NCI-H1930 (cell line): Measurements from ENCODE around the gene ALCAM.
"Not testable (repeated sequence)": the region's sequence is repeated elsewhere in the genome, so short reads cannot be mapped to it uniquely, and the experiment has no call there.

Experiments used
- DNase-seq, 2 experiments: peaks; one replicate each; lab custom pipeline; 2025; lab: John Stamatoyannopoulos, UW

ALCAM gene

DNA sequence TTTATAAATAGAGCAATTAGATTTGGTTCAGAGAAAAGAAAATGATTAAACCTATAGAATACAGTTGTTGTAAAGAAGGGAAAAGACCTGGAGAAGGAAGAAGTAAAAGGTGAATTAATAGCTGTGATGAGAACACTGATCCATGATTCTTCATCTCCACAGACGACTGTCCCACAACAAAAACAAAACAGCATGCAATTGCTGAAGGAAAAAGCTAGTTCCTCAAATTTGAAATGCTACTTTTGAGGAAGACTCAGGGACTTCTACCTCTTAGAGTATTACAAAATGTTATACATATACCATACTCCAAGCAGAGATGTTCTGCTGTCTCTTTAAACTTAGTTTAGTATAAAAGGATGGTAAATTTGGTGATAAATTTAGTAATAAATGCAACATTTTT is 21.5 kb downstream of the ALCAM start:
- no peak for DNase-seq

DNA sequence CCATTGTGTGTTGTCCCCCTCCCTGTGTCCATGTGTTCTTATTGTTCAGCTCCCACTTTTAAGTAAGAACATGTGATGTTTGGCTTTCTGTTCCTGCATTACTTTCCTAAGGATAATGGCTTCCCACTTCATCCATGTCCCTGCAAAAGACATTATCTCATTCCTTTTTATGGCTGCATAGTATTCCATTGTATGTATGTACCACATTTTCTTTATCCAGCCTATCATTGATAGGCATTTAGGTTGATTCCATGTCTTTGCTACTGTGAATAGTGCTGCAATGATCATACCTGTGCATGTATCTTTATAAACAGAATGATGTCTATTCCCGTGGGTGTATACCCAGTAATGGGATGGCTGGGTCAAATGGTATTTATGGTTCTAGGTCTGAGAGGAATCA is 23.1 kb downstream of the ALCAM start:
- not testable (repeated sequence) for DNase-seq

GRCh38 chr3:105392598-105392997 is 25.9 kb downstream of the ALCAM start:
- DNase-seq = not testable (repeated sequence)

- no peak for DNase-seq
Measured at GRCh38 chr3:105394177-105394576, 27.5 kb downstream of the ALCAM start.

DNA sequence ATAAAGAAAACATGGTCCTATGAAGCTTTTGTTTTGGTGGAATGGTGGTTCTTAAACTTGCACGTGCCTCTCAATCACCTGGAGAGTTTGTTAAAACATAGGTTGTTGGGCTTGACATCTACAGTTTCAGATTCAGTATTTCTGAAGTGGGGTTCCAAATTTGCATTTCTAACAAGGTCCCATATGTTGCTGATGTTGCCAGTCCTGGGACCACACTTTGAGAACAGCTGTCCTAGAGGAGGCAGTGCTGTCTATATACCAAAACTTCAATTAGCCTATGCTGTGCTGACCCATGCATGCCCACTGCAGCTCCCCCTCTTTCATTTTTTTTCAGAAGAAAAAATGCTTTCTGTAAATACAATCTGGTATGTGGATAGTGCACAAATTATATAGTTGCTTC is 31.3 kb downstream of the ALCAM start:
- DNase-seq = no peak

DNA sequence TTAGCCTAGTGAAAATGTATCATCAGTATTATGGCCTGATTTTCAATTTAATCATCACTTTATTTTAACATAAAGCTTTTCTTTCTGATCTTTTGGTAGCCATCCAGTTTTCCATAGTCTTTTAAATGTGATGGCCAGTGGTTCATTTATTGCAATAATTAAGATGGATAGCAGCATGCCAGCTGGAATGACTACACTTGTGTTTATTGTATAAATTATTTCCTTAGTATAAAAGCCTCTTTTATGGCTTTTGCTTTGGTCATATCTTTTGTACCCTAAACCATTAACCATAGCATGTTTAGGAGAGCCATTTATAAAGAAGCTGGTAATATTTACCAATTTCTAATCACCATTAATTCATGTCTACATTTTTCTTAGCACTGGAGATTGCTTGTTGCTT is 31.7 kb downstream of the ALCAM start:
- DNase-seq = peak; percentile 78 to 79

DNA sequence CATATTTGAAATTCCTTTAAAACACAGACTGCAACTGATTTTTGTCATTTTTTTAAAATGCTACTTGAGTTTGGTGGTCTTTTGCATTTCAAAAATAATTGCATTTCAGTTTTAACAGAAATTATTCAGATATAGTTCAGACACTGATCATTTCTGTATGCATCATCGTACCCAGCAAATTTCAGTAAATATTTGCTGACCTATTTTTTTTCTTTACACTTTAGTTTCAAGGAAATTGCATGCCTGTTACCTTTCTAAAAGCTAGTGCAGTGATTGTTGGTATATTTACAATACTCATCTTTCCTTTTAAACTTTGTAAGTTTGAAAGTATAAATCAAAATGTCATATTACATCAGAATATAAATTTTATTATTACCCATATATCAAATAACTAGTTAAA is 32.4 kb downstream of the ALCAM start:
- DNase-seq = peak in 1 of 2 experiments; percentile 40

DNA sequence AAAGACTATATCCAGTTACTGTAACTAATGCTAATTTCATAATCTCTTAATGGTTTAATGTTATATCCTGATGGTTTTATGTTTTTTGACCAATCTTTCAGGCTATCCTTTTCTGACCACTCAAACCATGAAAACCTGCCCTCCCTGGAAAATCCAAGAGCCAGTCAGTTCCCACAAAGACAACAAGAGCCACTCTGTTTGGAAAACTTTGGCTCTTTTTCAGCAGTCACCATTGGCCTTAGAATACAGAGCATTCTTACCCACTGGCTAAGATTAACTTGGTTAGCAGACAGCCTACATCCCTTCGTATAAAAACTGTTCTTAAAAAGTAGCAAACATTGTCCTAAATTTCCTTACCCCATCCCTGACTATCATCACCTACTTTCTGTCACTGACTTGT is 32.9 kb downstream of the ALCAM start:
- no peak for DNase-seq

GRCh38 chr3:105401254-105401653 is 34.5 kb downstream of the ALCAM start:
- no peak for DNase-seq

GRCh38 chr3:105401691-105402149 is 35.0 kb downstream of the ALCAM start:
- DNase-seq = no peak

DNA sequence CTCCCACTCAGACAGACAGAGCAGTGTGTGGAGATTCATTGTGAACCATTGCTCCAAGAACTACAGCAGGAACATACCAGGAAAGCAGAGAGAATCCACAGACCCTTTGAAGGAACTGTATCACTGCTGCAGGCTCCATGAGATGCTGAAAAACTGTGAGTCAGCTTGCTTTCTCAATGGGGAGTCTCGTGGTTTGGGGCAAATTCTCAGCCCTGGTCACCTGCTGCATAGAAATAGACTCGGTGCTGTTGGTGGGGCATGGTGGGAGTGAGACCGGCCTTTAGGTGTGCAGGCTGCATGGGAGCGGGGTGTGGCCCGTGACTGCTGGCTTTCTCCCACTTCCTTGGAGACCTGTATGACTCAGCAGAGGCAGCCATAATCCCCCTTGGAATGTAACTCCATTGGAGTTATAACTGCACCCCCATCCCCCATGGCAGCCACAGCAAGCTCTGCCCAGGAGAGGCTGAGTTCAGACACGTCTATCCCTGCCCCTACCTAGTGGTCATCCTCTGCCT is 35.6 kb downstream of the ALCAM start:
- DNase-seq = no peak

DNA sequence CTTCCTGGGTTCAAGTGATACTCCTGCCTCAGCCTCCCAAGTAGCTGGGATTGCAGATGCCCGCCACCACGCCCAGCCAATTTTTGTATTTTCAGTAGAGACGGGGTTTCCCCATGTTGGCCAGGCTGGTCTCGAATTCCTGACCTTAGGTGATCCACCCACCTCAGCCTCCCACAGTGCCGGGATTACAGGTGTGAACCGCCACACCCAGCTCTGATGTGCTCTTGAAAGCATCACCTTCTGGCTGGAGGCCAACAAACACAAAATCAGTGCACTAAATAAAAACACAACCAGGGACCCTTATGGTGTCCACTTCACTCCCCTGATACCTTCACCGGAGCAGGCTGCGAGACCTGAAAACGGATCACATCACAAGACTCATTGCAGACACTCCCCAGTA is 36.3 kb downstream of the ALCAM start:
- not testable (repeated sequence) for DNase-seq

- no peak for DNase-seq
Measured at GRCh38 chr3:105406268-105406667, 39.6 kb downstream of the ALCAM start.

DNA sequence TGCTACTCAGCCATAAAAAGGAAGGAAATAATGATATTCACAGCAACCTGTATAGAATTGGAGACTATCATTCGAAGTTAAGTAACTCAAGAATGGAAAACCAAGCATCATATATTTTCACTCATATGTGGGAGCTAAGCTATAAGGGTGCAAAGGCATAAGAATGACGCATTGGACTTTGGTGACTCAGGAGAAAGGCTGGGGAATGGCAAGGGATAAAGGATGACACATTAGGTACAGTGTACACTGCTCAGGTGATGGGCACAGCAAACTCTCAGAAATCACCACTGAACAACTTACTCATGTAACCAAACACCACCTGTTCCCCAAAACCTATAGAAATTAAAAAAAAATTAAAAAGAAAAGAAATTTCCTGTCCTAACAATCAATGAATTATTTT is 42.7 kb downstream of the ALCAM start:
- DNase-seq = no peak

DNA sequence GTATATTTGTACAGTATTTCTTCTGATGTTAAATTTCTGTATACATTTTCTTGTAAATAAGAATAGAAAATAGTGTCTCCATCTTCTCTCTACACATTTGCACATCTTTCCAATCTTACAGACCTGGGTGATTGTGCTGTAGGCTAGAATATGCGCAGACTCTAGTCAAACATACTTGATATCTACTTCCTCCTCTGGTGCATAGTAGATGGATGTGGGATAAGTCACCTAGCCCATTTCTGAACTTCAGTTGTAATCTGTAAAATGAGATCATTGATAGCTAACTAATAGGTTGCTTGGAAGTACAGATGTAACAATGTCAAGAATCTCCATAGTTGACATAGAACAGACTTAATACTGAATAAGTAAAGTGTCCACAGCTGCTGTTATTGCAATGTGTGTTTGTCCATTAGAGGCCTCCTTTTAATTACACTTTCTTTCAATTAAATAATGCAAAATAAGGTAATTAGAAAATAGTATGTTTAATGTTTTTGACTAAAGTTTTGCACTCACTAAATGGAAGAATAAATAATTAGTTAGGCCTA is 46.7 kb downstream of the ALCAM start:
- no peak for DNase-seq

GRCh38 chr3:105414841-105415240 is 48.1 kb downstream of the ALCAM start:
- DNase-seq = no peak

GRCh38 chr3:105415951-105416350 is 49.2 kb downstream of the ALCAM start:
- no peak for DNase-seq

DNA sequence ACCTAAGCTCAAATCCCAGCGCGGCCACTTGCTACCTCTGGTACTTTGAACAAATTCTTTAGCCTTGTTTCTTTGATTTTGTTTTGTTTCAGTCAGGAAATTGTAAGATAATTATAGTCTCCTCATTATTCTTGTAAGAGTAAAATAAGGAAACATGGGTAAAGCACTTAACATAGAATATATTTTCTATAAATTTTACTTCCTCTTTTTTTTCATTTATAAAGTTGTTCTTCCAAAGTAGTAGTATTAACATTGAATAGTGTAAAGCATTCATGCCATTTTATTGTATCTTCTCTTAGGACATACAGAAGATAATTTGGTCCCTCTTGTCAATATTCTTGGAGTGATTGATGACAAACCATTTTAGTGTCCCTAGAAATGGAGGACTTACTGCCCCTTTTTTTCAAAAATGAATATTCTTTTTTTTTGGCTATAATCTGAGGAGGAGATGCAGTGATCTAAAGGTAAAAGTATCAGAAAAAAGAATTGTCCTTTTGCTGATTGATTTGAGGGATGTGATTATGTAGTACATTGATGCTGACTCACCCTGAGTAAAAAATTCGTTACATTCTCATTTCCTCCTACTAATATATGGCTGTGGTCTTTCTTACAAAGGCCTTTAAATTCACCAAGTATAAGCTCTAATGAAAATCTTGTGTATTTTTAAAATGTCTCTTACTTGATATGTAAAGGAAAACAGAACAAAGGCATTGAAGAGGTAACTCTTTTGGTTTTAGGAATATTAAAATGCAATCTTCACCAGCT is 51.0 kb downstream of the ALCAM start:
- DNase-seq = no peak

DNA sequence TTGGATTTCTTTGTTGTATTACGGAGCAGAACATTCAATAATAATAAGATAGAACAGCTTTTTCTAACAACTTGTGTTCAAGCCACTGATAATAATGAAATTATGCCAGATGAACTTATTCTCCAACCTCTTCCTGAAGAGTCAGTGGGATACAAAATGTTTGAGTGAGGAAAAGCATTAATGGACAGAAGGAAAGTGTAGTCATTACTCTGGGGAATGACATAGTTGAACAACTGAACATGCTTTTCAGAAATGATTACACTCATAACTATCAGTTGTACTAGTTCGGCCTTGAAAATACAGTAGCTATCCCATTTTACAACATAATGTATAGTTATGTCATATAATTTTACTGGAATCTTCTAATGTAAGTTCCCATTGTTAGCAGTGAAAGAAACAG is 55.9 kb downstream of the ALCAM start:
- DNase-seq = no peak

GRCh38 chr3:105423397-105423796 is 56.7 kb downstream of the ALCAM start:
- no peak for DNase-seq

DNA sequence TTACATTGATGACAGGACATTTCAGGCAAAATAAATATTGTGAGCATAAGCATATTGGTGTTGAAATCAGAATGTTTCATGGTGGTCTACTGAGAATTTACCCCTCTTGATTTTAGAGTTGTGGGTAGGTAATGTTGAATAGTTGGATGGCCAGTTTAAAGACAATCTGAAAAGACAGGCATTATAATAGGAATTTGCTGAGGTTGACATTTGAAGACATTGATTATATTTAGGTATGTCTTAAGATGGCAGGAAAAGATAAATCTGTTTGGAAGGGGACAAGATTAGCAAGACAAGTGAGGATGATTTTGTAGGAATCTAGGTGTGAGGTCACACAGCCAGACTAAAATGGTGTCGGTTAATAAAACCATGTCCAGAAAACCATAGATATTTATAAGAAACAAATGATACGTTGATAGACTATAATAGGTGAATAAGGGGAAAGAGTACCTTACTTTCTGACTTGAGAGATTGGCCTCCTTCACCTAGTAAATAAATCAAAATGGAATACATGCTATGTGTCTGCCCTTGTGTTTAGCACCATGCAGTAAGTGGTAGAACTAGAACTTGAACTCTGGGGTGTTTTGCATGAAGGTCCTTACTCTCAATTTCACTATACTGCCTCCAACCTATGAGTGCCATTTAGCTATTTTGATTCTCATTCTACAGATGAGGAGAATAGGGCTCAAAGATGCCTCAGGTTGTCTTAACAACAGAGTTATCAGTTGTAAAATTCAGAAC is 57.9 kb downstream of the ALCAM start:
- no peak for DNase-seq

DNA sequence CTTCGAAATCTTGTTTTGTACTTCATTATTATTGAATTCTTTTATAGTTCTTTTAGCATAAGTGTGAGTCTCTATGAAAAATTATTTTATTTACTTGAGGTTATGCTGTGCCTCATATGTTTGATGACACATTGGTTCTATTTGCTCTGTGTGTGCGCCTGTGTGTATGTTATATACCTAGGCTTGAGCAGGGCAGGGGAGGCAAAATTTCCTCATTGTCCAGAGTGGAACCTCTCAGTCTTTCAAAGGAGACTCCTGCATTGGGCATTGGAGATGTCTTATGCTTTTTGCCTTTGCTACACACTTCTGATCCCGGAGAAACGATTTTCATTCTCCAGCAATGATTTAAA is 58.4 kb downstream of the ALCAM start:
- DNase-seq = no peak

DNA sequence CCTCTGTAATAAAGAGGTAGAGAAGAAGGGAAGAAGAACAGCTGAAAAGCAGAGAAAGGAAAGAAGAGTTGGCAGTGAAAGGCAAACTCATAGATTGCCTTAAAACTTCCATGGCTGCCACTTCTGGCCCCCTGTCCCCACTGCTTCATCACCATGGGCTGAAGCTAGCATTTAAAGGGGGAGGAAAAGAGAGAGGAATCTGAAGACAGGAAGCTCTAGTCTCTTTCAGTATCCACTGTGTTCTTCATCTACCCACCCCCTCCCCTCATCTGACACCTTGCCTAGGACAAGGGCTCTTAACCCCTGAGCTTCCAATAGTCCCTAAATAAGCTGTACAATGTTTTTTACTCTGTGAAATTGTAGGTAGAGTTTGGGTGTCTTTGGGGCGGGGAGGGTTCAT is 60.6 kb downstream of the ALCAM start:
- no peak for DNase-seq
